Stimulated activated CD8-positive, alpha-beta memory T cell treated with anti-CD3 and anti-CD28 coated beads, Interleukin-4, amount 100 ng/mL, for 1 hour (primary cell): ENCODE data around the gene NOSTRIN.
"Not testable (repeated sequence)": the region's sequence is repeated elsewhere in the genome, so short reads cannot be mapped to it uniquely, and the experiment has no call there.

ENCODE experiments used
- DNase-seq, 2 donors: peaks; one replicate each; pipeline ENCODE4 v3.0.0-alpha.2; 2020; ENCODE audit warnings: low read depth in 2 of 2, low spot score in 1 of 2

NOSTRIN gene, protein sequence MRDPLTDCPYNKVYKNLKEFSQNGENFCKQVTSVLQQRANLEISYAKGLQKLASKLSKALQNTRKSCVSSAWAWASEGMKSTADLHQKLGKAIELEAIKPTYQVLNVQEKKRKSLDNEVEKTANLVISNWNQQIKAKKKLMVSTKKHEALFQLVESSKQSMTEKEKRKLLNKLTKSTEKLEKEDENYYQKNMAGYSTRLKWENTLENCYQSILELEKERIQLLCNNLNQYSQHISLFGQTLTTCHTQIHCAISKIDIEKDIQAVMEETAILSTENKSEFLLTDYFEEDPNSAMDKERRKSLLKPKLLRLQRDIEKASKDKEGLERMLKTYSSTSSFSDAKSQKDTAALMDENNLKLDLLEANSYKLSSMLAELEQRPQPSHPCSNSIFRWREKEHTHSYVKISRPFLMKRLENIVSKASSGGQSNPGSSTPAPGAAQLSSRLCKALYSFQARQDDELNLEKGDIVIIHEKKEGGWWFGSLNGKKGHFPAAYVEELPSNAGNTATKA

DNA sequence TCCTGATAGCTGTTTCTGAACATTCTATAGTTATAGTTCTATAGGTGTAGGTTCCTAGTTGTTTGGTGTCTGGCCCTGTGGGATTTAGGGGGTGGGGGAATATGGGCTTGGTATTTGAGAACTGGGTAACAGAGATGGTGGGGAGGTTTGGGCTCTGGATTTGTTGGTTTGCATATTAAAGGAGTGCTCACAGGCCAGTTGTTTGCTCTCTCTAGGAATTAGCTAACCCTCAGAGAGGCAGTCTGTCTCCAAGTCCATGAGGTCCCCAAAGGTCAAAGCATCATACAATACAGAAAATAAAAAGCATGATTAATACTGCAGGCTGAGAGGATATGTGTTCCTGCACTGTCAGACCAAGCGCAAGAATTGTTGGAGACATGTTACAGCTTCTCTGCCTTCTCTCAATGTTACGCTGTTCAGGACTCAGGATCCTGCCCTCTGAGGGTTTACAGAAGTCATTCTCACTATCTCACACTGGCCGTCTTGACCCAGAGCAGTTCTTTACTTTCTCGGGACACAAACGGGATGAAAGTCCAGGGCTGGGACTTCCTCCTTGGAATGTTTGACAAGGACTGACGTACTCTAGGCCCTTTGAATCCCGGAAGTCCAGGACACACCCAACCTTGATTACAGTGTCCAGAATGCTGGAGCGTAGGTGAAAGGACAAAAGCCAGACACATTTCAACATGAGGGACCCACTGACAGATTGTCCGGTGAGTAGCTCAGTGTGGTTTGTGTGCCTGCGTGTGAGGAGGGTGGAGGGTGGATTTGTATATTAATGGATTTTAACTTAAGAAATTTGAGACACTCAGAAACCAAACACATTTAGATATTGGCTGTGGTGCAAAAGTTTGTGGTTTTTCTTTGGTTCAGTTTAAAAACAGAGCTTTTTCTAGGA is at the start of gene NOSTRIN:
Gene NOSTRIN, plus strand, starts transcription at position 677 of the 898 bp plus-strand sequence. Its CDS starts 10 bp downstream, at position 687.
- no peak for DNase-seq

- no peak for DNase-seq
These were observed 48.6 kb upstream of the NOSTRIN start for GRCh38 chr2:168753765-168754329.

DNA sequence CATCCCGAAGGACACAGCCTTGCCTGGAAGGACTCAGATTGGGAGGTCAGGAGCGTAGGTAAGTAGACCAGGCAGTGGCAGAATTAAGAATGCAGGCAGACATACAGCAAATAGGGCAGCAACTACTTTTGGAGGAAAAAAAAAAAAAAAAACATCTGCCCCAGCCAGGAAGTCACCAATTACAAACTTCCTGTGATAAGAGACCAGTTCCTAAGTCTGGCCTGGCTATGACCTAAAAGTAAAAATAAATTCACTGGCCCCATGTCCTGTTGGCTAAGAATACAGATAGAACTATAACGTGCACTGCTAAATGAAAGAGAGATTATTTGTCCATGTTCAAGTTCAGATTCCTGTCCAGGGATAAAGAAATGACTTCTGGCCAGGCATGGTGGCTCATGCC is 45.2 kb upstream of the NOSTRIN start:
- no peak for DNase-seq

- no peak for DNase-seq
These were observed 43.2 kb upstream of the NOSTRIN start for GRCh38 chr2:168758970-168759820.

DNA sequence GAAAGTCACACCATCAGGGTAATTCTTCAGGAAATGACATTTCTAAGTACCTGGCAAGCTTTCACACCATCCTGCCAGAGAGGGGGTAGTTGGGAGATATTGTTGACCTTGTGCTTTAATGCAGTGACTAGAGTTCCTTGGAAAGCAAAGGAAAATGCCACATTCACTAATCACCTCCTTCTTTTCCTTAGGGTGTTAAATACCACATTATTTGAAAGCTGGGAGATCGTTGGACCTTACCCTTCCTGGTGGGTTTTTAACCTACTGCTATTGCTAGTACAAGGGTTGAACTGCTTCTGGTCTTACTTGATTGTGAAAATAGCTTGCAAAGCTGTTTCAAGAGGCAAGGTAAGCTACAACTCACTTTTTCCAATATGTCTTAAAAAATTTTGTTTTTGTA is 37.0 kb upstream of the NOSTRIN start:
- no peak for DNase-seq

DNA sequence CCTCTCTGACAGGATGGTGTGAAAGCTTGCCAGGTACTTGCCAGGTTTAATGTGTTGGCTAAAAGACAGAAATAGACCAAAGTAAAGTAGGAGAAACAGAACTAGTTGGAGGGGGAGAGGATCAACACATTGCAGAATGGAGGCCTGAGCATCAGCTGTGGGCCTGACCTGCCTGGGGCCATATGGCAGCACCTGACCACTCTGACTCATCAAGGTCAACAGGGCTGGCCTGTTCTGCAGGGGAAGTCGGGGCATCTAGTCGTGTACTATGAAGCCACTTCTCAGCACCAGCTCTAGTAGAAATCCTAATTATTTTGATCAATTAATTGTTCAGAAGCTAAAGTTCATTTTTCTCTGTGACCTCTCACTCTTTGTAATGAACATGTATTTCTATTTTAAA is 35.8 kb upstream of the NOSTRIN start:
- no peak for DNase-seq

DNA sequence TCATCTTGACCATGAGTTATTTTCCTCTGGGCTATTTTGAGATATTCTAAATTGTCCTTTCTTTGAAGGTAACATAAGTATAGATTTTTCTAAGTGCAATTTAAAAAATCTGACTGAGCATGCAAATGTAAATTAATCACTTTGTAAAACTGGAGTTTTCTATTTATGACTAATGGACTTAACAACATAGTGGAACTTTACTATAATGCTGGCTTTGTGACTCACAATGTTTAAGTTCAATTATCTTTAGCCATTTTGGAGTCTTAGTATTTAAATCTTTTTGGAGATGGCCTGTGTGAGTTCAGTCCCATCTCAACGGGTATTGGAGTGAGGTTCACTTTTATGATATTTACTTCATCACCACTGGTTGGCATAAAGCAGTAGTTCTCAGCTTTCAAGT is 35.2 kb upstream of the NOSTRIN start:
- no peak for DNase-seq

GRCh38 chr2:168768357-168768756 is 34.1 kb upstream of the NOSTRIN start:
- not testable (repeated sequence) for DNase-seq

DNA sequence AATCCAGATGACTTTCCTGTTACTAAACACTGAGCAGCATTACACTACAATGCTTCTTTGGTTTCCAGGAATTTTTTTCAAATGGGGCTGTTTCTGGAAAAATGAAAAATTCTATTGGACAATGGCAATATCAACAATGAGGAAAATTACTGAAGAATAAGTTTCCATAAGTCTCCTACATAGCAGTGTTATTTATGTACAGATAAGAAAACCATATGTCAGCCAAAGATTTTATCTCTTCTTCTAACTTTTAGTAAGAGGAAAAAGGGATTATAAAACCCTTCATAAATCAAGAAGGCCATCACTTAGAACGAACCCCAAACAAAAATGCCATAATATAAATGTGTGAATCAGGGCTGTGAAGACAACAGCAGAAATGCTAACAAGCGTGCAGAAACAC is 31.6 kb upstream of the NOSTRIN start:
- DNase-seq = no peak

GRCh38 chr2:168772704-168773103 is 29.7 kb upstream of the NOSTRIN start:
- no peak for DNase-seq

GRCh38 chr2:168773128-168773527 is 29.3 kb upstream of the NOSTRIN start:
- DNase-seq = no peak

DNA sequence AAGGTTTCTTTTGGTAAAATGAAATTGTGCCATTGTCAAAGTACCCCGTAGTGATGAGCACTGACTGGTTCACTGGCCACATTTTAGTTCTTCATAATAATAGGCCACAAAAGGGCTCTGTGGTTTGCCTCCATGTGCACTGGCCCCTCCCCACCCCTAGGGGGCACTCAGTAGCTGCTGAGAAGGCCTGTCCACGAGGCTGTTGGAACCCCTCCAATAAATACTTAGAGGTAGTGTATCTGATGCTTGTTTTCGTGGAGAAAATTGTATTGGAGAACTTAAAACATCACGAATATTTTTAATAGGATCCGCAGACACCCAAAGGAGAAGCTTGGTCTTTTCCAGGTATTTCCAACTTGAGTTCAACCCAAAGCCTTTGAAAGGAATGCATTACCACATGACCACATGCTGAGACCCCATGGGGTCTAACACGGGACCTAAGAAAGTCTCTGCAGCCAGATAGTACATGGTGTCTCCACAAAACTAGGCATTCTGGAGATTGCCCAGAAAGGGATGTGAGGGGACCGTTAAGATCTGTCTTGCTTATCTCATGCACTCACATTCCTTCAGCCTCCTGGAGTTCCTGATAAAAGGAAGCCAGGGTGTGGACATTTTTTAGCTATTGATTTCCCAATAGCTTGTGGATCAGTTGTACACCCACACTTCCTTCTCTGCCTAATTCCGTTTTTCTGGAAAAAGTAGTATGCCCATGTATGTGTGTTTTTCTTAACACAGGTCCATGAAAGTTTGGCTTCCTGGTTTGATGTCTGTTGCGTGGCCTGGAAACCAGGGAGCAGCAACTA is 28.5 kb upstream of the NOSTRIN start:
- DNase-seq = no peak

DNA sequence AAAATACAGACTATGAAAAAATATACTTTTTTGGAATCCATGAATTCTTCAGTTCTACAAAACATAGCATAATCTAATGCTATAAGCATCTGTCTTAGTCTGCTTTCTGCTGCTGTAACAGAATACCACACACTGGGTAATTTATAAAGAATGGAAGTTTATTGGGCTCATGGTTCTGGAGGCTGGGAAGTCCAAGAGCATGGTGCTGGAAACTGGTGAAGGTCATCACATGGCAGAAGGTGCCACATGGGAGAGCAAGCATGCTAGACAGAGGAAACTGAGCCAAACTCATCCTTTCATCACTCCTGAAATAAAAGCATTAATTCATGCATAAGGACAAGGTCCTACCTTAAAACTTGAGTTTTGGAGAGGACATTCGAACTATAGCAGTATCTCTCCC is 26.6 kb upstream of the NOSTRIN start:
- DNase-seq = no peak

GRCh38 chr2:168780669-168781071 is 21.8 kb upstream of the NOSTRIN start:
- DNase-seq = no peak

GRCh38 chr2:168781191-168781817 is 21.1 kb upstream of the NOSTRIN start:
- no peak for DNase-seq

GRCh38 chr2:168782271-168782670 is 20.2 kb upstream of the NOSTRIN start:
- DNase-seq = no peak

DNA sequence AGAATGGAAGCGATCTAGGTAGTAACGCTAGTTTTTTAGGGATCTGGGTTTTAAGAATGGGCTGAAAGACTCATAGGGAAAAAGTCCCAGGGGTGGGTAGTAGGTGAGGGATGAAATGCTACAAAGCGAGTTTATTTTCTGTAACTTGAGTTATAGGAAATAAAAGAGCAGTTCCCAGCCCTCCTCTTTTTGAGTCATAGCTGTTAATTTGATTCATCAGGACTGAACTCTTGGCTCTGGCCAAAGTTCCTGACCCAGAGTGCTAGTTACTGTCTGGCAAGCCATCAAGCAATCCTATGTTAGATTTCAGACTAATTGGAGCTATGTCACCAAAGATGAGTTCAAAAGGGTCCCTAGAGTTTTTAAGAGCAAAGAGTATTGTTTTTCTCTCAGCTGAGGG is 17.4 kb upstream of the NOSTRIN start:
- DNase-seq = no peak

GRCh38 chr2:168787098-168787781 is 15.2 kb upstream of the NOSTRIN start:
- no peak for DNase-seq
